ENCODE data around the gene RAD51C. TPM values are rescaled to one million over a fixed set of nuclear protein-coding genes. Genes with fewer than 3 reads are reported as not detected.
A peak's percentile ranks its signal among the peaks of the same experiment; 100 is the strongest.

Gene RAD51C
- total and polyA plus RNA-seq, 9 of the 15 experiments (the other 6 are each of a cell fraction or from before 2014, with no cell fraction given), result 93.9 to 341 (median 135) TPM

- TF ChIP-seq ZNF140 (CRISPR knock-in tag; IDR thresholded peaks at IDR 0.05) (peak; percentile 73), HDAC8 (tag; IDR thresholded peaks at IDR 0.05) (no peak), SAP30 (IDR thresholded peaks at IDR 0.05; ENCODE audit: borderline replicate concordance, insufficient read depth, low read depth, low read length, poor library complexity, severe bottlenecking) (no peak), DMBX1 (CRISPR knock-in tag; IDR thresholded peaks at IDR 0.05; ENCODE audit: borderline replicate concordance) (peak; percentile 83; the same call in 1 of the 2 replicates), SMARCB1 (IDR thresholded peaks at IDR 0.05; ENCODE audit: insufficient read length, low read depth) (no peak), ZC3H4 (CRISPR knock-in tag; IDR thresholded peaks at IDR 0.05; ENCODE audit: borderline replicate concordance) (peak; percentile 100), ZNF232 (CRISPR knock-in tag; IDR thresholded peaks at IDR 0.05) (peak; percentile 68; the same call in 1 of the 2 replicates), BCL6 (CRISPR knock-in tag; IDR thresholded peaks at IDR 0.05) (peak; percentile 95), PCBP1 (IDR thresholded peaks at IDR 0.05; ENCODE audit: low read depth, low read length, poor library complexity, severe bottlenecking) (no peak), FOXA3 (CRISPR knock-in tag; conservative IDR thresholded peaks at IDR 0.05 in 1 of 2, IDR thresholded peaks at IDR 0.05 in 1 of 2) (peak; percentile 47 to 95; a peak in 3 of 4 replicates), PHB (CRISPR knock-in tag; IDR thresholded peaks at IDR 0.05) (peak; percentile 100), EP400 (IDR thresholded peaks at IDR 0.05) (peak; percentile 76), ZNF398 (CRISPR knock-in tag; IDR thresholded peaks at IDR 0.05) (peak; percentile 90), DLX4 (CRISPR knock-in tag; IDR thresholded peaks at IDR 0.05) (peak; percentile 100), PHF20 (IDR thresholded peaks at IDR 0.05; ENCODE audit: partially characterized antibody) (peak; percentile 67), ZNF280B (CRISPR knock-in tag; IDR thresholded peaks at IDR 0.05) (peak; percentile 99), ESRRA (IDR thresholded peaks at IDR 0.05; ENCODE audit: borderline replicate concordance, low read depth) (peak; percentile 79; the same call in 1 of the 2 replicates), ZSCAN29 (IDR thresholded peaks at IDR 0.05) (peak; percentile 87), GABPB1 (CRISPR knock-in tag; IDR thresholded peaks at IDR 0.05) (peak; percentile 74), ELF4 (CRISPR knock-in tag; IDR thresholded peaks at IDR 0.05) (peak; percentile 100), TAF1 (IDR thresholded peaks at IDR 0.05; ENCODE audit: control insufficient read depth, extremely low read depth, insufficient read depth, low read length, severe bottlenecking) (peak; percentile 54)
These were observed 13.0 kb upstream of the RAD51C start (continued) for GRCh38 chr17:58679263-58680037.

Data from K562 (cell line).